Right lobe of liver (tissue), 6 donors: ENCODE results near the gene MED27. TPM values are rescaled to one million over a fixed set of nuclear protein-coding genes. Genes with fewer than 3 reads are reported as not detected.

Source experiments
- ATAC-seq, 4 donors: fragments of 200-7000 bp; cut with Tn5 transposase; one replicate each; pipeline ENCODE4 v1.9.1; 2020; ENCODE audit warnings: mild to moderate bottlenecking in 4 of 4, moderate library complexity in 4 of 4
- DNase-seq, 3 donors: peaks; one replicate each; pipeline ENCODE4 v3.0.0-alpha.2; 2020
- H3K27ac ChIP-seq, 3 donors: fragments of 200-600 bp; one replicate each; pipeline ENCODE4 v1.8.0; 2022
- H3K27me3 ChIP-seq, 2 donors: fragments of 200-600 bp; one replicate each; pipeline ENCODE4 v1.8.0; 2022
- H3K36me3 ChIP-seq, 4 donors: fragments of 200-600 bp; sonication (generic) in 1 of 4; one replicate each; pipeline versions ENCODE4 v1.5.1 to v1.8.0; 2017 to 2022; ENCODE audit warnings: control low read depth in 1 of 4
- H3K4me1 ChIP-seq, 4 donors: fragments of 200-600 bp; sonication (generic) in 1 of 4; one replicate each; pipeline versions ENCODE4 v1.5.1 to v1.8.0; 2017 to 2022; ENCODE audit warnings: control low read depth in 1 of 4
- H3K4me3 ChIP-seq, 3 donors: fragments of 200-600 bp; one replicate each; pipeline ENCODE4 v1.8.0; 2022
- H3K9me3 ChIP-seq, 4 donors: fragments of 200-600 bp; sonication (generic) in 1 of 4; one replicate each; pipeline versions ENCODE4 v1.5.1 to v1.8.0; 2017 to 2022; ENCODE audit warnings: control low read depth in 1 of 4
- POLR2A ChIP-seq: fragments of 450-650 bp; IDR thresholded peaks from one replicate; pipeline ENCODE4 v1.6.1; 2017; ENCODE audit warnings: antibody characterized with exemption, mild to moderate bottlenecking
- WGBS: methylation state at CpG from one replicate; pipeline ENCODE4 v1.1.6; 2018; ENCODE audit warnings: low coverage, low lambda C conversion rate; ENCODE audit not compliant: insufficient coverage; ENCODE audit errors: missing lambda C conversion rate; 5-methylcytosine and 5-hydroxymethylcytosine counted together
- intact Hi-C, 2 donors: fragments of 100-400 bp; cut with DNase I; formaldehyde crosslinking; loops; one replicate each; pipeline versions ENCODE4 v1.11.2 to v1.14.1; 2022
- total RNA-seq, 6 experiments: library from RNA; depleted of rRNA in 2 of 6; stranded (reverse); fragments of >200 nt in 2 of 6; fragmentation: NEBNext Ultra II Directional in 3 of 6; extraction: Animal tissue kit (Norgen Biotek cat#: 25700) in 3 of 6; gene quantifications; one replicate each; pipeline versions ENCODE4 v1.1.0 to v1.2.4, GENCODE V29; 2016 to 2023
- TF ChIP-seq, protein P1 (sequence below), 4 donors: fragments of 200-600 bp in 3 of 4; fragments of 450-650 bp in 1 of 4; IDR thresholded peaks; one replicate each; pipeline versions ENCODE4 v1.5.1 to v1.8.0; 2016 to 2022; ENCODE audit warnings: antibody characterized with exemption in 4 of 4, mild to moderate bottlenecking in 2 of 4
- donor health status: DM: no; HTN: yes; CAD: no.
- donor health status: DM: no; HTN: no; CAD: no.
- donor health status: DM: no; HTN: no; CAD: no.
- donor health status: DM: no; HTN: yes; CAD: no.
- donor health status: DM: no; HTN: yes; CAD: no.

The MED27 gene
- total RNA-seq, 6 experiments from 2014 or later = 4.6 to 7.3 (median 6.1) TPM

GRCh38 chr9:131879911-131880290, 199.8 kb downstream of the MED27 start:
- ATAC-seq (no peak), DNase-seq (peak in 1 of 3 donors; percentile 31)
- no peaks in the 10 kb centered on the region for H3K9me3 ChIP-seq
- H3K4me1 ChIP-seq = no peaks in the 10 kb centered on the region
- intact Hi-C loops = no loop called here
- TF ChIP-seq, protein P1, sequence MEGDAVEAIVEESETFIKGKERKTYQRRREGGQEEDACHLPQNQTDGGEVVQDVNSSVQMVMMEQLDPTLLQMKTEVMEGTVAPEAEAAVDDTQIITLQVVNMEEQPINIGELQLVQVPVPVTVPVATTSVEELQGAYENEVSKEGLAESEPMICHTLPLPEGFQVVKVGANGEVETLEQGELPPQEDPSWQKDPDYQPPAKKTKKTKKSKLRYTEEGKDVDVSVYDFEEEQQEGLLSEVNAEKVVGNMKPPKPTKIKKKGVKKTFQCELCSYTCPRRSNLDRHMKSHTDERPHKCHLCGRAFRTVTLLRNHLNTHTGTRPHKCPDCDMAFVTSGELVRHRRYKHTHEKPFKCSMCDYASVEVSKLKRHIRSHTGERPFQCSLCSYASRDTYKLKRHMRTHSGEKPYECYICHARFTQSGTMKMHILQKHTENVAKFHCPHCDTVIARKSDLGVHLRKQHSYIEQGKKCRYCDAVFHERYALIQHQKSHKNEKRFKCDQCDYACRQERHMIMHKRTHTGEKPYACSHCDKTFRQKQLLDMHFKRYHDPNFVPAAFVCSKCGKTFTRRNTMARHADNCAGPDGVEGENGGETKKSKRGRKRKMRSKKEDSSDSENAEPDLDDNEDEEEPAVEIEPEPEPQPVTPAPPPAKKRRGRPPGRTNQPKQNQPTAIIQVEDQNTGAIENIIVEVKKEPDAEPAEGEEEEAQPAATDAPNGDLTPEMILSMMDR (IDR thresholded peaks at IDR 0.05) = no peak
- TF ChIP-seq POLR2A = no peak
- no peak overlapping the region for H3K27ac ChIP-seq
- no peak overlapping the region for H3K4me3 ChIP-seq
- H3K36me3 ChIP-seq = no peaks in the 10 kb centered on the region
- WGBS = 98% methylated on average over 10 of the region's 13 CpGs
- H3K27me3 ChIP-seq = no peaks in the 10 kb centered on the region

DNA sequence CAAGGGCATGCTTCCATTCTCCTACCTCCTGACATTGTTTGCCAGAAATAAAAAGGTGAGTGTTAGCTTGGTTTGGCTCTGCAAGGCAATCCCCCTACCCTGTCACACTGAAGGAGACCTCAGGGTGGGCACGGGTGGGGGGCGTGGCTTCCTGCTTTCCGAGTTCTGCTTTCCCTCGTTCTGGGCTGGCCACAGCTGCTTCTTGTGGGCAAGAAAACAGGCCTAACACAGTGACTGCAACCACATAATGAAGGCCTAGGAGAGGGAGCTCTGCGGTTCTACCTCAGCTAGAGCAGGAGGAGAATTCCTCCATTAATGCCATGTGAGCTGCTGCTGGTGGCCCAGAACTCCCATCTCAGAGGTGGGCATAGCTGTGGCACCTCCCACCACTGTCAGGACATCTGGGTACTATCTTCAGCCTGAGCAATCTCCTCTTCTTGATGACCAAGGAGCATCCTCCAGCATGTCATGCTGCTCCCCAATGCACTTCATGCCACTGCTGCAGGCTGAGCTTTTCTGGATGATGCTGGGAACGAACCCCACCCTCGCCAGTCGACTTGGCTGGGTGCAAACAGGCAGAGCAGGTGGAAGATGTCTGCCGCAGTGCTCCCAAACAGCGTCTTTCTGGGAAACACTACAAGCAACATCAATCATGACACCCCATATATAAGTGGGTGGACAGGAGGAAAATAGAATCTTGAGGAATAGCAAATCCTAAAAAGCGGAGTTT, 200.3 kb downstream of the MED27 start:
- TF ChIP-seq, protein P1 (IDR thresholded peaks at IDR 0.05) = no peak
- no peak for TF ChIP-seq POLR2A
- Histone ChIP-seq H3K9me3 (no peaks in the 10 kb centered on the region), H3K36me3 (no peaks in the 10 kb centered on the region), H3K4me3 (no peak overlapping the region), H3K27ac (no peak overlapping the region), H3K4me1 (no peaks in the 10 kb centered on the region), H3K27me3 (no peaks in the 10 kb centered on the region)
- intact Hi-C loops = no loop called here
- DNase-seq (peak in 1 of 3 donors; percentile 25), ATAC-seq (no peak)
- 70% methylated on average over 9 of the region's 11 CpGs for WGBS

DNA sequence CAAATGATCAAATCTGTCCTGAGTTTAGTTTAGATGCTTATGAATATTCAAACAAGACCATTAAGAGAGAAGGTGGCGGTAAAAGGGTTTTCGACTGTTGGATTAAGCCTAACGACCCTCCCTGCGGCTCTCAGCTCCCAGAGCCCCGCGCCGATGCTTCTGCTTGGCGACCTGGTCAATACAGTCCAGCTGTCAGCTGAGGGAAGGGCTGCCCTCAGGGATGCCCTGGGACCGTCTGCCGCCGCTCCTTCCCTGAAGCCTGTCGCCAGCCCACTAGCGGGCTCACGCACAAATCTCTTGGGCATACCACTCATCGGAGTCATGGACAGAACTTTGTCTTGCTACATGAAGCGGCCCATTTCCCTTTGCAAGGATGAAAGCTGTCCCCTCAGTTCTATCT, 203.2 kb downstream of the MED27 start:
- whole genome bisulfite sequencing = 88% methylated on average over 4 of the region's 16 CpGs
- Histone ChIP-seq H3K27me3 (no peaks in the 10 kb centered on the region), H3K9me3 (no peaks in the 10 kb centered on the region), H3K4me3 (no peak overlapping the region), H3K27ac (no peak overlapping the region), H3K36me3 (no peaks in the 10 kb centered on the region), H3K4me1 (no peaks in the 10 kb centered on the region)
- no peak for TF ChIP-seq POLR2A
- TF ChIP-seq, protein P1 (IDR thresholded peaks at IDR 0.05) = no peak
- intact Hi-C loops = no loop called here
- ATAC-seq (no peak), DNase-seq (peak in 1 of 3 donors; percentile 21)

DNA sequence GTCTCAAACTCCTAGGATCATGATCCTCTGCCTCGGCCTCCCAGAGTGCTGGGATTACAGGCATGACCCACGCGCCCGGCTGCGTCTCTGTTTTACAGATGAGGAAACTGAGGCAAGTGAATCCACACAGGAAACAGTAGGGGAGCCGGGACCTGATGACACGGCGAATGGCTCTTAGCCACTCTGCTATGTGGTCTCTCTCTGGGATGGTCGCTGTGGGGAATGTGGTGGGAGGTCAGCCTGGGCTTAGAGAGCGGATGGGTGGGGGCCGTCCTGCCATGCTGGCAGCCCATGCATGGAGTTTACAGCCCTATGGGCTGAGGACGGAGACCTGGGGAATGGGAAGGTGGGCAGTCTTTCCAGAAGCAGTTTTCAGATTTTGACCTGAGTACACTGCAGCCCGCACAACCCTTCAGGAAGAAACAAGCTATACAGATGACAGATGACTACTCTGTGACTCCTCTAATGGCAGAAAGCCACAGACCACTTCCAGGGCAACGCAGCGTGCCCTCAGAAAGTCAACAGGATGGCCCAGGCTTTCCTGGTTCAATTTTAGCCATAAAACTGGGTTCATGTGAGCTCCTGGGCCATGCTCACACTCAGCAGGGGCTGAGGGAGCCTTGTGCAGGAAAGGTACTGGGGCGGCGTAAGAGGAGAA, 203.7 kb downstream of the MED27 start:
- H3K27me3 ChIP-seq = no peaks in the 10 kb centered on the region
- no peaks in the 10 kb centered on the region for H3K36me3 ChIP-seq
- TF ChIP-seq POLR2A = no peak
- TF ChIP-seq, protein P1 (IDR thresholded peaks at IDR 0.05) = no peak
- peak in 1 of 3 donors; percentile 21 for DNase-seq
- ATAC-seq = peak in 1 of 4 donors; percentile 35
- H3K27ac ChIP-seq = no peak overlapping the region
- WGBS = 89% methylated on average over 15 of the region's 17 CpGs
- no peaks in the 10 kb centered on the region for H3K4me1 ChIP-seq
- no peaks in the 10 kb centered on the region for H3K9me3 ChIP-seq
- H3K4me3 ChIP-seq = no peak overlapping the region
- intact Hi-C loops = no loop called here
